ENCODE measurements around the gene HS2ST1. TPM values are rescaled to one million over a fixed set of nuclear protein-coding genes. Genes with fewer than 3 reads are reported as not detected.

The HS2ST1 gene
- total RNA-seq, 1 experiment from 2014 or later = 54.0 TPM

- no peak for TF ChIP-seq CTCF (IDR thresholded peaks at IDR 0.05; ENCODE audit: unreplicated experiment)
- H3K36me3 Mint-ChIP-seq (ENCODE audit: insufficient read depth, unreplicated experiment) = no peaks in the 10 kb centered on the region
- CTCF ChIA-PET = no interaction called here
- DNase-seq = no peak
- intact Hi-C loops (cut with micrococcal nuclease; ENCODE audit: unreplicated experiment) = no loop called here
- H3K4me3 Mint-ChIP-seq (ENCODE audit: low read depth, unreplicated experiment) = no peak overlapping the region
- no peaks in the 10 kb centered on the region for H3K27me3 Mint-ChIP-seq (ENCODE audit: unreplicated experiment)
- H3K27ac Mint-ChIP-seq (ENCODE audit: unreplicated experiment) = no peak overlapping the region
- TSS peak; percentile 23 for BruUV-seq (replicated peaks)
- H3K4me1 Mint-ChIP-seq (ENCODE audit: low read depth, unreplicated experiment) = no peaks in the 10 kb centered on the region
- no peaks in the 10 kb centered on the region for H3K9me3 Mint-ChIP-seq (ENCODE audit: low read depth, unreplicated experiment)
Observed at GRCh38 chr1:87074001-87074795, 159.8 kb downstream of the HS2ST1 start.

GRCh38 chr1:87077959-87078639 lies 163.7 kb downstream of the HS2ST1 start:
- Mint-ChIP-seq H3K4me3 (ENCODE audit: low read depth, unreplicated experiment) (no peak overlapping the region), H3K4me1 (ENCODE audit: low read depth, unreplicated experiment) (no peaks in the 10 kb centered on the region), H3K27ac (ENCODE audit: unreplicated experiment) (no peak overlapping the region), H3K9me3 (ENCODE audit: low read depth, unreplicated experiment) (no peaks in the 10 kb centered on the region), H3K27me3 (ENCODE audit: unreplicated experiment) (no peaks in the 10 kb centered on the region), H3K36me3 (ENCODE audit: insufficient read depth, unreplicated experiment) (no peaks in the 10 kb centered on the region)
- DNase-seq = no peak
- CTCF ChIA-PET = no interaction called here
- no TSS peak for BruUV-seq (replicated peaks)
- no peak for TF ChIP-seq CTCF (IDR thresholded peaks at IDR 0.05; ENCODE audit: unreplicated experiment)
- intact Hi-C loops (cut with micrococcal nuclease; ENCODE audit: unreplicated experiment) = no loop called here

GRCh38 chr1:87084244-87084836 lies 169.9 kb downstream of the HS2ST1 start:
- H3K27ac Mint-ChIP-seq (ENCODE audit: unreplicated experiment) = no peak overlapping the region
- H3K9me3 Mint-ChIP-seq (ENCODE audit: low read depth, unreplicated experiment) = no peaks in the 10 kb centered on the region
- peaks cover 3% of the 10 kb centered on the region for H3K4me1 Mint-ChIP-seq (ENCODE audit: low read depth, unreplicated experiment)
- H3K36me3 Mint-ChIP-seq (ENCODE audit: insufficient read depth, unreplicated experiment) = no peaks in the 10 kb centered on the region
- H3K4me3 Mint-ChIP-seq (ENCODE audit: low read depth, unreplicated experiment) = no peak overlapping the region
- no TSS peak for BruUV-seq (replicated peaks)
- intact Hi-C loops (cut with micrococcal nuclease; ENCODE audit: unreplicated experiment) = loop anchor here (1.0 kb wide), 1 partner anchor 251 kb away; no protein-coding TSS in a partner anchor
- CTCF ChIA-PET = interaction anchor here (0.5 to 1.5 kb wide), 3 partner anchors 214 to 303 kb away, joined by 3 to 15 read pairs (median 4); no protein-coding TSS in a partner anchor
- TF ChIP-seq CTCF (IDR thresholded peaks at IDR 0.05; ENCODE audit: unreplicated experiment) = peak; percentile 50
- DNase-seq = no peak
- H3K27me3 Mint-ChIP-seq (ENCODE audit: unreplicated experiment) = no peaks in the 10 kb centered on the region

GRCh38 chr1:87086120-87086519 lies 171.7 kb downstream of the HS2ST1 start:
- Mint-ChIP-seq H3K36me3 (ENCODE audit: insufficient read depth, unreplicated experiment) (no peaks in the 10 kb centered on the region), H3K4me1 (ENCODE audit: low read depth, unreplicated experiment) (peaks cover 17% of the 10 kb centered on the region), H3K4me3 (ENCODE audit: low read depth, unreplicated experiment) (no peak overlapping the region), H3K9me3 (ENCODE audit: low read depth, unreplicated experiment) (no peaks in the 10 kb centered on the region), H3K27me3 (ENCODE audit: unreplicated experiment) (no peaks in the 10 kb centered on the region), H3K27ac (ENCODE audit: unreplicated experiment) (no peak overlapping the region)
- intact Hi-C loops (cut with micrococcal nuclease; ENCODE audit: unreplicated experiment) = no loop called here
- no TSS peak for BruUV-seq (replicated peaks)
- no peak for DNase-seq
- CTCF ChIA-PET = no interaction called here
- TF ChIP-seq CTCF (IDR thresholded peaks at IDR 0.05; ENCODE audit: unreplicated experiment) = no peak

Measured in Calu3 (cell line).